Bronchial epithelial cell (primary cell): ENCODE results near the gene CHCHD1. TPM values are rescaled to one million over a fixed set of nuclear protein-coding genes. Genes with fewer than 3 reads are reported as not detected.

Experiments used
- DNase-seq: peaks from one replicate; pipeline ENCODE4 v3.0.0-alpha.2; 2010; ENCODE audit warnings: low read depth
- FAIRE-seq: peaks from 2 replicates; lab custom pipeline; 2011; peaks lifted over from hg19 to GRCh38; lab: Jason Lieb, UNC
- H3K27me3 ChIP-seq: 2 replicates; pipeline ENCODE4 v1.5.1; 2011; ENCODE audit warnings: low read length; ENCODE audit not compliant: control insufficient read depth, insufficient read depth
- H3K36me3 ChIP-seq: 2 replicates; pipeline ENCODE4 v1.5.1; 2011; ENCODE audit warnings: low read length; ENCODE audit not compliant: control insufficient read depth, insufficient read depth
- H3K4me3 ChIP-seq: 2 replicates; pipeline ENCODE4 v1.5.1; 2011; ENCODE audit warnings: mild to moderate bottlenecking, low read depth, low read length, control low read depth
- total RNA-seq: library from RNA; depleted of rRNA; stranded (reverse); fragments of >200 nt; gene quantifications from 2 replicates; pipeline ENCODE4 v1.2.1, GENCODE V29; 2014
- TF ChIP-seq, protein P1 (sequence below): IDR thresholded peaks from 2 replicates; pipeline ENCODE4 v1.5.1; 2011; ENCODE audit warnings: mild to moderate bottlenecking, moderate library complexity, low read length, control low read depth, inconsistent platforms; ENCODE audit not compliant: insufficient read depth, severe bottlenecking

Gene CHCHD1
- total RNA-seq, 1 donor from 2014 or later: 13.2 TPM

DNA sequence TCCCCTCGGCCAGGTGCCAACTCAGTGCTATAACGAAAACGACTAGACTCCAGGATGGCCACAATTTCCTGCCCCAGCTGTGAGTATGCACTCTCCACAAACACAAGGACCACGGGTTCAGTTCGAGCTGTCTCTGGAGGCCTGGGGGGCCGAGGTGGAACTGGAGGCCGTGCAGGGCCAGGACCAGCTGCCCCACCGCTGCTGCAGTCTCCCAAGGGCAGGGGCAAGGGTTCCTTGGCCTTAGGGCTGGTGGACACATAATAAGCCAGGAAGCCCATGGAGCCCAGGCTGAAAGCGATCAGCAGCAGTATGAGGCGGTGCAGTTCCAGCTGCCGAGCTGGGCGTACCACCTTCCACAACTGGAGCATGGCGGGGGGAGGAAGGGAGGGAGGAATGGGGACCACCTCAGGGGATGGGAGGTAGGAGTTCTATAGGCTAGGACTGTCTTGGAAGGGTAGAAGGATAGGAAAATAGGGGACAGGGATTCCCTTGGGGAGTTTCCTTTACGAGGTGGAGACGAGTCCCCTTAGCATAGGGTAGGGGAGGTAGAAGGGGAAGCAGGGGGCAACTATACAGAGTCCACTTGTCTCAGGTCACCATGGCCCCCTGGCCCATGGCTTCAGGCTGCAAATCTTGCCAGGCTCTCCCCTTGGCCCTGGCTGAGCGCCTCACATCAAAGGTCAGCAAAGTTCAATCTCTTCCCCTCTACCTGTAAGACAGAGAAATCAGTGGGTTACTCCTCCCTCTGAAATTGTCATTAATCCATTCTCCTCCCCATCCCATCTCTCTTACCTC, 26.4 kb downstream of the CHCHD1 start:
- H3K27me3 ChIP-seq: no peaks in the 10 kb centered on the region
- no peak overlapping the region for H3K4me3 ChIP-seq
- no peak for DNase-seq
- FAIRE-seq: no peak
- peaks cover 21% of the 10 kb centered on the region for H3K36me3 ChIP-seq
- TF ChIP-seq, protein P1, sequence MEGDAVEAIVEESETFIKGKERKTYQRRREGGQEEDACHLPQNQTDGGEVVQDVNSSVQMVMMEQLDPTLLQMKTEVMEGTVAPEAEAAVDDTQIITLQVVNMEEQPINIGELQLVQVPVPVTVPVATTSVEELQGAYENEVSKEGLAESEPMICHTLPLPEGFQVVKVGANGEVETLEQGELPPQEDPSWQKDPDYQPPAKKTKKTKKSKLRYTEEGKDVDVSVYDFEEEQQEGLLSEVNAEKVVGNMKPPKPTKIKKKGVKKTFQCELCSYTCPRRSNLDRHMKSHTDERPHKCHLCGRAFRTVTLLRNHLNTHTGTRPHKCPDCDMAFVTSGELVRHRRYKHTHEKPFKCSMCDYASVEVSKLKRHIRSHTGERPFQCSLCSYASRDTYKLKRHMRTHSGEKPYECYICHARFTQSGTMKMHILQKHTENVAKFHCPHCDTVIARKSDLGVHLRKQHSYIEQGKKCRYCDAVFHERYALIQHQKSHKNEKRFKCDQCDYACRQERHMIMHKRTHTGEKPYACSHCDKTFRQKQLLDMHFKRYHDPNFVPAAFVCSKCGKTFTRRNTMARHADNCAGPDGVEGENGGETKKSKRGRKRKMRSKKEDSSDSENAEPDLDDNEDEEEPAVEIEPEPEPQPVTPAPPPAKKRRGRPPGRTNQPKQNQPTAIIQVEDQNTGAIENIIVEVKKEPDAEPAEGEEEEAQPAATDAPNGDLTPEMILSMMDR: no peak

GRCh38 chr10:73809061-73809818, 27.4 kb downstream of the CHCHD1 start:
- Histone ChIP-seq H3K36me3 (peaks cover 17% of the 10 kb centered on the region), H3K4me3 (no peak overlapping the region), H3K27me3 (no peaks in the 10 kb centered on the region)
- DNase-seq (no peak), FAIRE-seq (peak; percentile 64)
- TF ChIP-seq, protein P1: no peak

GRCh38 chr10:73810358-73810734, 28.5 kb downstream of the CHCHD1 start:
- no peak for DNase-seq
- Histone ChIP-seq H3K4me3 (peak overlapping the region; percentile 74), H3K36me3 (peaks cover 18% of the 10 kb centered on the region), H3K27me3 (no peaks in the 10 kb centered on the region)
- TF ChIP-seq, protein P1: no peak
- FAIRE-seq: no peak

- FAIRE-seq (no peak), DNase-seq (peak; percentile 8)
- no peaks in the 10 kb centered on the region for H3K27me3 ChIP-seq
- TF ChIP-seq, protein P1: no peak
- H3K36me3 ChIP-seq: peaks cover 16% of the 10 kb centered on the region
- peak overlapping the region; percentile 74 for H3K4me3 ChIP-seq
These were observed 29.1 kb downstream of the CHCHD1 start for GRCh38 chr10:73810735-73811465.

GRCh38 chr10:73812657-73813056, 30.8 kb downstream of the CHCHD1 start:
- Histone ChIP-seq H3K4me3 (no peak overlapping the region), H3K27me3 (no peaks in the 10 kb centered on the region), H3K36me3 (peaks cover 5% of the 10 kb centered on the region)
- DNase-seq (no peak), FAIRE-seq (no peak)
- TF ChIP-seq, protein P1: no peak
